ENCODE measurements around the gene CHCHD4. TPM values are rescaled to one million over a fixed set of nuclear protein-coding genes. Genes with fewer than 3 reads are reported as not detected.

CHCHD4 gene
- total RNA-seq, 4 donors from 2014 or later = 15.1 to 20.2 (median 16.0) TPM

DNA sequence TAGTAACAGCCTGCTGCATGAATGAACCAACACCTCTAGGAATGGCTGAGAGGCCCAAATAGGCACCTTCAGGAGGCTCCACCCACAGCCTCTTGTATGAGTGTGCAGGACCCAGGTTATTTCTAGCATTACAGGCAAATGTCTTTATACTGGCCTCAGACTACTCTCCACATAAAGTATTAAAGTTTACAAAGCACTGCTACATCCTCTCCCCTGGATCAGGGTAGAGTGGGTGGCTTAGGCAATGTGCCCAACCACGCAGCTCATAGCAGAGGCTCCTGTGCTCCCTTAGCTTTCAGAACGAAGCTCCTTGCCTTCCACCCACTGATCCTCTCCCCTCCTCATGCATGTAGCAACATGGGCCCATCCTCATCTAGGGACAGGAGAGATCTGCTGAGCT lies 16.5 kb upstream of the CHCHD4 start:
- H3K9me3 ChIP-seq = no peaks in the 10 kb centered on the region
- H3K27ac ChIP-seq = peak overlapping the region in 1 of 3 donors; percentile 95
- no peak for TF ChIP-seq POLR2A (IDR thresholded peaks at IDR 0.05)
- TF ChIP-seq, protein P1, sequence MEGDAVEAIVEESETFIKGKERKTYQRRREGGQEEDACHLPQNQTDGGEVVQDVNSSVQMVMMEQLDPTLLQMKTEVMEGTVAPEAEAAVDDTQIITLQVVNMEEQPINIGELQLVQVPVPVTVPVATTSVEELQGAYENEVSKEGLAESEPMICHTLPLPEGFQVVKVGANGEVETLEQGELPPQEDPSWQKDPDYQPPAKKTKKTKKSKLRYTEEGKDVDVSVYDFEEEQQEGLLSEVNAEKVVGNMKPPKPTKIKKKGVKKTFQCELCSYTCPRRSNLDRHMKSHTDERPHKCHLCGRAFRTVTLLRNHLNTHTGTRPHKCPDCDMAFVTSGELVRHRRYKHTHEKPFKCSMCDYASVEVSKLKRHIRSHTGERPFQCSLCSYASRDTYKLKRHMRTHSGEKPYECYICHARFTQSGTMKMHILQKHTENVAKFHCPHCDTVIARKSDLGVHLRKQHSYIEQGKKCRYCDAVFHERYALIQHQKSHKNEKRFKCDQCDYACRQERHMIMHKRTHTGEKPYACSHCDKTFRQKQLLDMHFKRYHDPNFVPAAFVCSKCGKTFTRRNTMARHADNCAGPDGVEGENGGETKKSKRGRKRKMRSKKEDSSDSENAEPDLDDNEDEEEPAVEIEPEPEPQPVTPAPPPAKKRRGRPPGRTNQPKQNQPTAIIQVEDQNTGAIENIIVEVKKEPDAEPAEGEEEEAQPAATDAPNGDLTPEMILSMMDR (IDR thresholded peaks at IDR 0.05) = no peak
- H3K4me1 ChIP-seq = peaks cover 23 to 42% of the 10 kb centered on the region in 2 donors
- intact Hi-C loops (cut with DNase I) = no loop called here
- no peak overlapping the region for H3K4me3 ChIP-seq (replicated peaks in 1 of 3)
- peaks cover 14 to 34% of the 10 kb centered on the region in 2 donors for H3K36me3 ChIP-seq
- DNase-seq = no peak
- H3K27me3 ChIP-seq = no peaks in the 10 kb centered on the region
- WGBS, 2 donors = 77 to 90% methylated on average over 2 of the region's 2 CpGs

DNA sequence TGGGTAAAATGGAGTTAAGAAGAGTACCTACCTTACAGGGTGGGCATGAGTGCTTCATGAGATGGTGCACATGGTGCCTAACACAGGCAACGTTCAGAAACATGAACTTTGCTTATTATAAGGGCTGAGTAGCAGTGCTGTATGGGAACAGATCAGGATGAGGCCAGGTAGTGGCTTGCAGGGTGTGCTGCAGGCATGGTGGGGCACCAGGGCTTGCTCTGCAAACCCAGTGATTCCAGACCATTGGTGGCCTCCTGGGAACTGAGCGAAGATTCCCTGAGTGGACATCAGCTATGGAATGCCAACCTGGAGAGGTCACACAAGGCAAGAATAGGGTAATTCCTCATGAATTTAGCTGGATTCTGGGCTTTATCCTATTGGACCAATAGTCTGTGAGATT lies 16.0 kb upstream of the CHCHD4 start:
- 95 to 96% methylated on average over 2 of the region's 2 CpGs for WGBS, 2 donors
- no peak overlapping the region for H3K27ac ChIP-seq
- H3K4me1 ChIP-seq = peaks cover 23 to 38% of the 10 kb centered on the region in 2 donors
- no peak for DNase-seq
- intact Hi-C loops (cut with DNase I) = no loop called here
- no peaks in the 10 kb centered on the region for H3K27me3 ChIP-seq
- TF ChIP-seq, protein P1 (IDR thresholded peaks at IDR 0.05) = no peak
- TF ChIP-seq POLR2A (IDR thresholded peaks at IDR 0.05) = no peak
- H3K36me3 ChIP-seq = peaks cover 19 to 39% of the 10 kb centered on the region in 2 donors
- H3K4me3 ChIP-seq (replicated peaks in 1 of 3) = no peak overlapping the region
- H3K9me3 ChIP-seq = no peaks in the 10 kb centered on the region

DNA sequence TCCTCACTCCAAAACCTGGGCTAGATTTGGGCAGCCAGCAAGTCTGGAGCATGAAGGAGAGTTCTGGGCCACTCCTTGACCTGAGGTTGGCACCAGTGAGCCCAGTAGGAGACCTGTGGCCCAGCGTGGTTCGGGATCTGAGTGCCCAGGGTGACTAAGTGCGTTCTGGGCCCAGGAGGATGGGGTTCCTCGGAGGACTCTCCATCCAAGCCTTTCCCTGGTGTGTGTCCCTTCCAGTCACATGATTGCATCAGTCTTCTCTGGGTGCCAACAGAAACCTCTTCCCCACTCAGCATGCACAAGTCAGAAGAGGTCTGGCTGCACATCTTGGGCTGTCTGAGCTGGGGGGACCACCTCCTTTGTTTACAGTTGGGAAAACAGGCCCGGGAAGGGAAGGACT lies 15.1 kb upstream of the CHCHD4 start:
- Histone ChIP-seq H3K36me3 (peaks cover 28 to 48% of the 10 kb centered on the region in 2 donors), H3K27me3 (no peaks in the 10 kb centered on the region), H3K4me1 (peaks cover 17 to 29% of the 10 kb centered on the region in 2 donors), H3K27ac (no peak overlapping the region), H3K9me3 (no peaks in the 10 kb centered on the region), H3K4me3 (replicated peaks in 1 of 3) (no peak overlapping the region)
- WGBS, 2 donors = 88 to 89% methylated on average over 5 of the region's 5 CpGs
- no peak for DNase-seq
- no peak for TF ChIP-seq POLR2A (IDR thresholded peaks at IDR 0.05)
- TF ChIP-seq, protein P1 (IDR thresholded peaks at IDR 0.05) = no peak
- intact Hi-C loops (cut with DNase I) = no loop called here

DNA sequence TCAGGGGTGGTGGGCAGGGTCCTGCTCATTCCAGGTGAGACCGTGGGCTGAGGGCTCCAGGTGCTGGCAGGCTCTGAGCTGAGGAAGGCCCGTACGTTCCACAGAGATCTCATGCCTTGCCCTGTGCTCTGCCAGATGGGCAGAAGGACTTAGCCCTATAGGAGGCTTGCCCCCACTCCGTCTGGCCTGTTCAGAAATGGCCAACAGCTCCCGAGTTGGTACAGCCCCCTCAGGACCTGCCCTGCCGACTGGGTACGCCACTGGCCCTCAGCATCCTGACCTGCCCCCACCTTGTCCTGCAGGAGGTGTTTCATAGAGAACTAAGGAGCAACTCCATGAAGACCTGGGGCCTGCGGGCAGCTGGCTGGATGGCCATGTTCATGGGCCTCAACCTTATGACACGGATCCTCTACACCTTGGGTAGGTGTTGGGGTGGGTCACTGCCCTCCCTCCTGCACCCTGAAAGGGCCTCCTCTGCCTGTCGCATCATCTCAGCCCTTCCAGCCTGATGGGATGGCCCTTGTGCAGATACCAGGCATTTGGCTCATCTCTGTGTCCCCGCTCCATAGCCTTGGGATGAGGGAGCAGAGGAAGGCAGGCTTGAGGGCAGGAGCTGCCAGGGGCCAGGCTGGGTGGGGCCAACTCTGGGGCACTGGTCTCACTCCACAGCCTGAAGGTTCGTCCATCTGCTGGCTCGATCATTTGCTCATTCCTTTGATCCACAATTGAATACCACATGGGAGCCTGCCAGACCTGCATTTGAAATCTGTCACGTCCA lies 14.4 kb upstream of the CHCHD4 start:
- TF ChIP-seq, protein P1 (IDR thresholded peaks at IDR 0.05) = no peak
- TF ChIP-seq POLR2A (IDR thresholded peaks at IDR 0.05) = no peak
- no peak for DNase-seq
- WGBS, 2 donors = 88 to 94% methylated on average over 11 to 13 of the region's 14 CpGs
- Histone ChIP-seq H3K4me1 (peaks cover 12 to 24% of the 10 kb centered on the region in 2 donors), H3K9me3 (no peaks in the 10 kb centered on the region), H3K36me3 (peaks cover 35 to 55% of the 10 kb centered on the region in 2 donors), H3K27me3 (no peaks in the 10 kb centered on the region), H3K27ac (no peak overlapping the region), H3K4me3 (replicated peaks in 1 of 3) (no peak overlapping the region)
- intact Hi-C loops (cut with DNase I) = no loop called here

DNA sequence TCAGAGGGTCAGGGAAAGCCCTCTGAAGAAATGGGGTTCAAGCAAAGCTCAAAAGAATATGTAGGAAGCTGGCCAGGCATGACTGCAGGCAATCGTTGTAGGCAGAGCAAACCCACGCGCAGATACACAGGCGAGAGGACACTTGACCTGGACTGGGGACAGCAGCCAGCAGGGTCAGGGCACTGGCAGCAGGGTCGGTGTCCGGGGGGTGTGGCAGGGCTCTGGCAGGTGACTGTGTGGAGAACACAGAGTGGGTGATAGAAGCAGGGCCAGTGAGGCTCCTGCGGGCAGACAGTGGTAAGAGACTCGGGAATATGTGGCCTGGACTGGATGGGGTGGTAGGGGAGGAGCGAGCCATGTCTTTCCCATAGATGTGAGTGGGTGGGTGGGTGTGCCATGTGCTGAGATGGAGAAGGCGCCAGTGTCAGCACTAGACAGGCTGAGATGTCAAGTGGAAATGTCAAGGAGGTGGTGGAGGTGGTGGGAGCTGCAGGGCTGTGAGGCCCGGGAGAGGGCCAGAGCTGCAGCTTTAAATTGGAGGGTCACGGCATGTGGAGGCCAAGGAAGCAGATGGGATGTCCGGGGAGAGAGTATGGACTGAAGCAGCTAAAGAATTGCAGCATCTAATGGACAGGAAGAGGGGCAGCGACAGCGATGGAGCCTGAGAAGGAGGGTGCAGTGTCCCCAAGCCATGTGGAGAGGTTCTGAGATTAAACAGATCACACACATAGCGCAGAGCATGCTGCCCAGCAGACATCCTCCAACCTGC lies 13.6 kb upstream of the CHCHD4 start:
- WGBS, 2 donors = 86% methylated on average over 16 of the region's 16 CpGs
- no peak for DNase-seq
- Histone ChIP-seq H3K9me3 (no peaks in the 10 kb centered on the region), H3K36me3 (peaks cover 42 to 62% of the 10 kb centered on the region in 2 donors), H3K4me1 (peaks cover 4 to 16% of the 10 kb centered on the region in 2 donors), H3K4me3 (replicated peaks in 1 of 3) (no peak overlapping the region), H3K27ac (no peak overlapping the region), H3K27me3 (no peaks in the 10 kb centered on the region)
- TF ChIP-seq, protein P1 (IDR thresholded peaks at IDR 0.05) = no peak
- no peak for TF ChIP-seq POLR2A (IDR thresholded peaks at IDR 0.05)
- intact Hi-C loops (cut with DNase I) = no loop called here
